HG03108 (cell line): Measurements from ENCODE around the gene PLCL1.

Source experiments
- ATAC-seq: cut with Tn5 transposase; IDR thresholded peaks from one replicate; pipeline ENCODE4 v1.9.1; 2021; ENCODE audit warnings: moderate library complexity; ENCODE audit not compliant: unreplicated experiment

PLCL1 gene

DNA sequence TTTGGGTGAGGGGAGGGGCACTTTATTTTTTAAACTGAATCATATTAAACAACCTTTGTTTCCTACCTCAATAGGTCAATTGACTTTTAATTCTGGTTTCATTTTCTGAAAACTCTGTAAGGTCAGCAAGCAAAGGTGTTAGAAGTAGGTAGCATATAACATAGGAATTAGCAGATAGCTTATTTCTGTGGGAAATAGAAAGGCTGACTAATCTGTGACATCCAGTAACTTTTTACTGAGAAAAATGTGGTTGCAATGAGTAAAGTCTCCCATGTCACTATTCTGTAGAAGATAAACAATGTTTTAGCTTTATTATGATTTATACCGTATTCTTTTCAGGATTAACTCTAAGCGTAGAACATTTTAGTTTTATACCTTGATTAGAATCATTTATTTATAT is 240.4 kb downstream of the PLCL1 start:
- ATAC-seq: no peak

DNA sequence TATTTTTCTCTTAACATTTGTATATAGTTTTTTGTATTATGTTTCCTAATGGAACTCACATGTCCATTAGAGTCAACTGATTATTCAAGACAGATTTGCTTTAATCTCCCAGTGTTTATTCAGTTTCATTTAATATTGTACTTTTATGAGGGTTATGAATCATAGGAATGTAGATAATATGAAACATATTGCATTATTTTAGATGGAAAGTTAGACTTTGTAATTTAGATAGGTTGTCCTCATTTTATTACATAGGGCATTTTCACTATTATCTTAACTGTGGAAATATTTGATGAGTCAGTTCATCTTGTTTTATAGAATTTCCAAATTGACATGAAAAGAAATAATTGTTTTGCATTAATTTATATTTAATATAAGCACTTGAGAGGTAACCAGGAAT is 240.8 kb downstream of the PLCL1 start:
- no peak for ATAC-seq

DNA sequence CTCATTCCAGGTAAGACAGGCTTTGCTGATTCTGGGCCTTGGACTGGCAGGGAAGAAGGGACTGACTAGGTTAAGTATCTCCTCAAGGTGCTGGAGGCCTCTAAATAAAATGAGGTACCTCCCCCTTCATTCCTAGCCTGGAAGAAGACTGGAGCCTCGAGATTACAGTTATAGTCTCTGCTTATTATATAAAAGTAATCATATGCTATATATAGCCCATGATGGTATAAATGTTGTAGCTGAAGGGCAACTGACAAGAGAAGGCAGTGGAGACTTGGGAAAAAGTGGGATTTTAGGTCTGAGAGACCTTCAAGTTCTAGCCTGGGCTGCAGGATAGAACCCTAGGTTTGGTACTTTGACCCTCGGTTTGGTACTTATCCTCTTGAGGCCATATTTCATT is 248.3 kb downstream of the PLCL1 start:
- no peak for ATAC-seq

DNA sequence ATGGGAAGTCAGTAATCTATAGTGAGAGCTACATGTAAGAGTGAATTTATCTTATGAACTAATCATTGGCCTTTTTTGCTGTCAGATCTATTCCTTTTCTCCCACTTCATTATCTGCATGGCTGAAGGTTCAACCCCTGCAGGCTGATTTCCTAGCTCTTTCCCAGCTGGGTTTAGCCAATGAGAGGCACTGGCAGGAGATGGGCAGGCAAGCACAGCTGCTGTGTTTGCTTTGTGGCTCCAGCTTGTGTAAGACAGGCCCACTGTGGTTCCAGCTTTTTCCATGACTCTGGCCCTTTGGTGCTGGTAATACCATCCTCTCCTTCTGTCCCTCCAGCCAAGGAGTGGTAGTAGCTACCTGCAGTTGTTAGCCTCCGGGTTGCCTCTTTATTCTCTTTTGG is 248.8 kb downstream of the PLCL1 start:
- ATAC-seq: no peak

DNA sequence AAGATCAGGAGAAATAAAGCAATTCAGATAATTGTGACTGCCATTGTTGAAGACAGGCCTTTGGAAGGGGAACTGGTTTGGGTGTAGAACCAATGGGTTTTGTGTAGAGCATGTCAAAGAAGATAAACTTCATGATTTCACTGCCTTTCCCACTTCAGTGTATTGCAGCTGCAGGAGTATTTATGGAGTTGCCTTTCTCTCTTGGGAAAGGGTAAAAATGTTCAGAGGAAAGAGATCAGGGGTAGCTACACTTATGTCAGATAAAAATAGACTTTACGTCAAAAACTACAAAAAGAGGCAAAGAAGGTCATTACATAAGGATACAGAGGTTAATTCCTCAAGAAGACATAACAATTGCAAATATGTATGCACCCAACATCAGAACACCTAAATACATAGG is 249.4 kb downstream of the PLCL1 start:
- no peak for ATAC-seq

DNA sequence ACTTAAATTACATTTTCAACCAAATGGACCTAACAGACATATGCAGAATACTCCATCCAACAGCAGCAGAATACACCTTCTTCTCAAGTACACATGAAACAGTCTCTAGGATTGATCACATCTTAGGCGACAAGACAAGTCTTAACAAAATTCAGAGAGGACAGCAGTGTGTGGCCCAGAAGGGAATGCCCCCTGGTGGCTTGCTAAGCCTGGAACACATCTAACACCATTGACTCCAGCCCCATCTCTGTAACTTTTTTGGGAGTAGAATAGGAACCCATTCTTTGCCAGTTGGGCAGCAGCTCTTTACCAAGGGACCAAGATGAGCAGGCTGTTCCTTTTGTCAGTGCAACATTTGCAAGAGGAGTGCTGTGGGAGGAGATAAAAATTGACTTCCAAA is 249.9 kb downstream of the PLCL1 start:
- ATAC-seq: no peak

DNA sequence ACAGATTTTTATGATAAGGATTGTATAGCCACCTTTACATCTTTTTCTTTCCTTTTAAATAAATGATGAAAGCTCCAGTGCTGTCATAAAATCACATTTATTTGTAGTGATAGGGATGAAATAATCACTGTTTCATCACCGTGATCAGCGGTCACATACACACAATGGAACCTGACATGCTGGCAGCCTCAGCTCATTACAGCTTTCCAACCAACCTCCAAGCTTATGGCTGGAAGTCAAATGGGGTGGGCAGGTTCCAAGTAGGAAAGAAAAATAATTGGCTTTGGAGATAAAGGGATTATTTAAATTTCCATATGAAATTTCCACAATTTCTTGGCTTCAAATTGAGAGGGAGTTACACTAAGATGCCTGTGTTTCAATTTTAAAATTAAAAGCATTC is 251.3 kb downstream of the PLCL1 start:
- no peak for ATAC-seq

DNA sequence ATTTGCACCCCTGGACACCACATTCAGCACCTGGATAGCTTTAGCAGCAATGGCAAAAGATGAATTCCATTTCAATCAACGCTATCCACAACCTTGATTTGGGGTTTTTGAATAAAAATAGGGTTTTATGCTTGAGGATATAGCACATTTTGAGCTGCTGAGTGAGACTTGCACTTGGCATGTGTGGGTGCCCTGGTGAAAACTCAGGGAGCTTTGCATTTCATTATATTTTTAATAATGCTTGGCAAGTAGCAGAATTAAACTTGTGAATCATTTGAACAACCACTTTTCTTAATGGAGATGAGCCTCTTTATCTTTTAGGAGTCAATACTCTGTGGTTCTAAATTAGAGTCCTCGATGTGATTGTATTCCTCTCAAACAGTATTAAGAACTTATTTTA is 252.4 kb downstream of the PLCL1 start:
- no peak for ATAC-seq

DNA sequence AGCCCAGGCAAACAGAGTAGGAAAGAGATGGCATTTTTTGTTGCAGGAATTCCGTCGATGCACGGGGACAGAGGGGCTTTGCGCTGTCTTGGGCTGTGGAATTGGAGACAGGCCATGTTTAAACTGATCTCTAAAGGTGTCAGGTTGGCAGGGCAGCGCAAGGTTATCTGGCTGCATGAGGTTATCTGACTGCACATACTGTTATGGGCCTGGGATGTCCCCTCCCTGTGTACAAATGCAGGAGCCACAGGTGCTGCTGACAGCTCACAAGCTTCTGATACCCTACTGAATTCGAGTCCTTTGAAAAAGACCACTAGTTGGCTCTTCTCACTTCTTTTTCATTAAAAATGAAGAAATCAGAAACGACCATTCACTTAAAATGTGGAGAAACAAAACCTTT is 255.4 kb downstream of the PLCL1 start:
- no peak for ATAC-seq

DNA sequence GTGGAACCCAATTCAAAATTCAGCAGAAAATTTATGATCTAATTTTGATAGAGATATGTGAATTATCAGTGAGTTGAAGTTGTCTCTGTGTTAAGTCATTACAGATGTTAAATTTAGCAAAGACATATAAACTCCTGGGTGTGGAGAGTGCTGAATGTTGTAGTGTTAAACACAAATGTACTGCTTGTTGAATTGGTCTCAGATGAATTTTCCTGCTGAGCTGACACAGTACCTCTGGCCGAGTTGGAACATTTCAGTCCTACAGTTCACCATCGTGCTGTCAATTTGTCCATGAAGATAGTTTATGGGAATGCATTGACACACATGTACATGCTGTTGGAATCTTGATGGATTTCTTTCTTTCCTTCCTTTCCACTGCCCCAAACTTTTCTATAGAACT is 255.9 kb downstream of the PLCL1 start:
- no peak for ATAC-seq

DNA sequence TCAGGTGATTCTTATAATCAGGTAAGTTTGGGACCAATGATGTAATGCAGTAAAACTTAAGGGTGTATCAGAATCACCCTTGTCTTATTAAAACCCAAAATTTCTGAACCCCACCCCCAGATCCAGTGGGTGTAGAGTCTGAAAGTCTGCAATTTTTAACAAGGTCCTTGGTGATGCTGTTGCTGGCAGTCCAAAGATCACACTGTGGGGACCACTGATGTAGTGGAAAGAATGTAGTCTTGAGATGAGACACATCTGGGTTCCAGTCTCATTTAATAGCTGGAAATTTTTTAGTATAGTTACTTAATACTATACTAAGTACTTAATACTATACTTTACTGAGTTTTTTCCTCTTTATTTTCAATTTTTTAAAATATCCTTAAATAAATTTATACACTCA is 258.4 kb downstream of the PLCL1 start:
- no peak for ATAC-seq

DNA sequence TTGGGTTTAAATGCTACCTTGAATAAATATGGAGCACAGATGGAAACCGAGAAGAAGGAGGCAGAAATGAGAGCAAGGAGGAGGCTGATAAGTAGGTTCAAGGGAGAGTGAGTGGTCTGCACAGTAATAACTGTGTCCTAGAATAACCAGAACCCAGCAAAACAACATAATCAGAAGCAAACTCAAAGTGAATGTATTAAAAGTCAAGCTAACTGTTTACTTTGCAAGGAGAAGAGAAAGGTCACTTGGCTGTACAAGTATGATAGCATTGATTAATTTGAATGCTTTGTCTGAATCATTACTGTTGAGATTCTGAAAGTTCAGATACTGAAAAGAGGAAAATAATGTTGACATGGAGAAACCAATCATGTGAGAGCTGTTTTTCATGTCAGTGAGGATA is 258.8 kb downstream of the PLCL1 start:
- no peak for ATAC-seq

DNA sequence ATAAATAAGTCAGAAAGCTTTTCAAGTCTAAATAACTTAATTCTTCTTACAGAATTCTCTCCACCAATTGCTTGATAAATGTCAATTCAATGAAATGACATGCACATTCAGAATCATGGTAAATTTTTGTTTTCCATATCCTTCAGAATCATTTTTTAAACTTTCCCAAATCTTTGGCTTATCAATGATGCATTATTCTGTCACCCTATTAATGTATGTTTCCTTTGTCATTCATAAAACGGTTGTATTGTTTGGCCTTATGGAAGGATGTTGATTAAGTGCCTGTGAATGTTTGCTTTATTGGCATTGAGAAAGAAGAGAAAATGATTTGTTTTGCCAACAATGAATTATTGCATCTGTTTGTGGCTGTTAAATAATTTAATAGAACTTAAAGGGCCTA is 260.9 kb downstream of the PLCL1 start:
- ATAC-seq: no peak

DNA sequence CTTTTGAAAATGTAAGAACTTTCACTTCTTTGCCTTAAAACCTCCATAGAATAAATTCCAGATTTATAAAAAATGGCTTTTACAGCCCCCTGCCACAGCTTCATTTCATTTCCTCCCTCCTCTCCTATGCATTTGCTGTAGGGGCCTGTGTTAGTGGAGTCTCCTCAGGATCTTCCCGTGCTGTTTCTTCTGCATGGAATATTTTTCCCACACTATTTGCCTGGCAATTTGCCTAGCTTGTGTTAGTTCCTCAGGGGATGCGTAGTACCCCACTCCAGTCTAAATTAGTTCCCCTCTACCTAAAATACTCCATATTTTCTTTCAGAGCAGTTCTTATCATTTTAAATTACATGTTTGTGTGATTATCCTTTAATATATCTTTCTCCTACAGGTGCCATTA is 262.2 kb downstream of the PLCL1 start:
- no peak for ATAC-seq

DNA sequence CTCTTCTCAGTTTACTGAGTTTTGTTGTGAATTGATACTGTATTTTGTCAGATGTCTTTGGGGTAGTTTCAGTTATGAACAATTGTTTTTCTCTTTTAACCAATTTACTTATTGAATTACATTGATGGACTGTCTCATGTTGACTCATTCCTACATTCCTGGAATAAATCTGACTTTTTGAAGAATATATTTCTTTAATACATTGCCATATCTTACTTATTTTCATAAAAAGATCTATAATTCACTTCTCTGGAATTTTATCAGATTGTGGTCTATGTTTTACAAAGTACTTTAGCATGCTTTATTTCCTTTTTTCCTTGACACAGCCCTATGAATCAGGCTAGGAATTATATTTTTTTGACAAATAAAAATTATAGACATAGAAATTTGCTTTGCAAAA is 268.3 kb downstream of the PLCL1 start:
- ATAC-seq: no peak

DNA sequence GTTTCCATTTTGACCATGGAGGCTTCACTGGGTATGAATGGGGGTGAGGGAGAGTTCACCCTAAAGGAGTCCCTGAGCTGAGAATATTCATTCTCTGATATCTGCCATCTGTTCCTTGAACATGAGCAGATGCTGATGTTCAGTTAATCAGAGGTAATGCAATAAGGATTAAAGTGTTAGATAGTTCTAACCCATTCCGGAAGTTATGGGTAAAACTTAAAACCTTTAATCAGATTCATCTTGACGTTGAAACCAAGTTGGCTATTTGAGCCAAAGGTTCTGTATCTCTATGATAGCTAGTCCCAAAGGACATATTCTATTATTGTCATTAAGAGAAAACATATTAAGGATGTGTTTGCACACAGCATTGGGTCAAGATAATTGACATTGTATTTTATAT is 268.9 kb downstream of the PLCL1 start:
- ATAC-seq: no peak

DNA sequence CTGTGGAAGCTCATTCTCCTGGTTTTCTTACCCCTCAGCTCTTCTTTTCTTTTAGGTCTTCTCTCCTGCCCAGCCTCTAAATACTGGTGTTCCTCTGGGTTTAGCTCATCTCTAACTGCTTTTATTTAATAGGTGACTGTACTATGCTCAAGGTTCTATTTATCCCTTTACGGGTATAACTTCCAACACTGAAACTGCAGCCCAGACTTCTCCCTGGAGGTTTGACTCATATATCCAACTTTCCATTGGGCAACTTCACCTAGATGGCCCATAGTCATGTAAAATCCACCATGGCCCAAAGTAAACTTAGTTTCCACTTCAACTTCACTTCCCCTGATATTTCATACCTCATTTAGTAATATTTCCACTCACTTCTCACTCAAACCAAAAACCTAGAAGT is 273.1 kb downstream of the PLCL1 start:
- ATAC-seq: no peak

DNA sequence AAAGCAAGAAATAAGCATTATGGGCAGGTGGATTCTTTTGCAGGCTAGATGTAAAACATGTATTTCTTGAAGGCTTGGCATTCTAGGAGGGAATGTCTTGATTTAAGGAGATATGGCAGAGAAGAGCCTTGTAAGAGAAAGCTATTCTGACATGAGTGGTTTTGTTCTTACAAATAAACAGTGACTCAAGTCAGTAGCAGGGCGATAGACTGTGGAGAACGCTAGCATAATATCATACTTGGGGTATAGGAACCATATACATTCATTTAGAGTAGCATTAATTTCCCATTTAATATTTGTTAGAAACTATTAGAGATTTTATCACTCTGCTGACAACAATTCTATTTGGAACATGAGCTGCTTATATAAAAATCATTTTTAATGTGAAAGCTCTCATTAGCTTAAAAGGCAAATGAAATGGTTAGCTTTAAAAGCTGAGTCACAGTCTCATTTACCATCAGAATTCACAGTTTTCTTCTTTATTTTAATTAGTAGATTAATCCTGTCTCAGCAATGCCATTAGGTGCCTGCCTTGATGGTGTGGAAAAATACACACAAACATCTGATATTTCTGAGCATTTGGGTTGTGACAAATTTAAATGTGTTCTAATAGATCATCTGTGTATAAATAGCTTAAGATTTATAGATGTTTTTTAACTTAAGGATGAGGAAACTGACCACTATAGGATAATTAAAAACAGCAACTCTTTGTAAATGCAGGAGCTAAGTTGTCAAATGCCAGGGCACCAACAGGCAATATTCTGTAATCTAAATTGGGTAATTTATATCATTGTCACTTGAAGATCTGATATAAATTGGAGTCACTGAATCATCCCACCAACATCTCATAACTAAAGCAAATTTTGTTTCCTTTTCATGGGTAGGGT is 276.7 kb downstream of the PLCL1 start:
- ATAC-seq: no peak

DNA sequence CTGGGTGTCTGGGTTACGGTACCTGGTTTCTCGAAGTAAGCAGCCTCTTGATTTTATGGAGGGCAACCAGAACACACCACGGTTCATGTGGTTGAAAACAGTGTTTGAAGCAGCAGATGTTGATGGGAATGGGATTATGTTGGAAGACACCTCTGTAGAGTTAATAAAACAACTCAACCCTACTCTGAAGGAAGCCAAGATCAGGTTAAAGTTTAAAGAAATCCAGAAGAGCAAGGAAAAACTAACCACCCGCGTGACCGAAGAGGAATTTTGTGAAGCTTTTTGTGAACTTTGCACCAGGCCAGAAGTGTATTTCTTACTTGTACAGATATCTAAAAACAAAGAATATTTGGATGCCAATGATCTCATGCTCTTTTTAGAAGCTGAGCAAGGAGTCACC is 279.8 kb downstream of the PLCL1 start:
- no peak for ATAC-seq

DNA sequence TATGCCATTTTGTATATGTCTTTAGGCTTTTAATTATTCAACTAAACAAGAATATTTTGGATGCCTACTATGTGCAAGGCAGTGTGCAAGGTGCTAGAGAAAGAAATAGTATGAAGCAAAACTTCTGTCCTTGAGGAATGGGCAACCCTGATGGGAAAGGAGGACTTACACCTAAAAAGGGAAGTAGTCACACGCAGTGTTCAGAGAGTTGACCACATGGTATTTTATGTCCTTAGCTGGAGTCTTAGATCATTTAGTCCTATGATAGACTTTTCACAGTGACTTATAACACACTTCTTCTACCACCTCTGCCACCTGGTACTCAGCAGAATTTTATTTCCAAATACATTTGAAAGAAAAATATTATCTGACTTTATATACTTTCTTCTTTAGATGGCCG is 291.6 kb downstream of the PLCL1 start:
- no peak for ATAC-seq

DNA sequence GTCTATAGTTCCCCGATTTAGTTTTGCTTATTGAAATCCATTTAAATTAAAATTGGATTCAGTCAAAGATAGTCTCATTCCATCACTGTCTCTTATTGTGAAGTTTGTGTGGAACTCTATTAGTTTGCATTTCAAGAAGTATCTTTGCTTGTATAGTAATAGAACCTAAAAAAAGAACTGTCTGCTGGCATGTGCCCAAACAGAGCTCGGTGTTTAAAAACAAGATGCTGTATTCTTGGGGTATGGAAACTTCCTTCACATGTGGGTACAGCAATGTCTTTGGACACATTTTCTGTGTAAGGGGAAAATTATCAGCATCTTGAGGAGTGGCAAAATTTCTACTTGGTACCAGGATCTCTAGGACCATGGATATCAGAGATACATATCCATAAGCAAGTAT is 292.6 kb downstream of the PLCL1 start:
- ATAC-seq: no peak

DNA sequence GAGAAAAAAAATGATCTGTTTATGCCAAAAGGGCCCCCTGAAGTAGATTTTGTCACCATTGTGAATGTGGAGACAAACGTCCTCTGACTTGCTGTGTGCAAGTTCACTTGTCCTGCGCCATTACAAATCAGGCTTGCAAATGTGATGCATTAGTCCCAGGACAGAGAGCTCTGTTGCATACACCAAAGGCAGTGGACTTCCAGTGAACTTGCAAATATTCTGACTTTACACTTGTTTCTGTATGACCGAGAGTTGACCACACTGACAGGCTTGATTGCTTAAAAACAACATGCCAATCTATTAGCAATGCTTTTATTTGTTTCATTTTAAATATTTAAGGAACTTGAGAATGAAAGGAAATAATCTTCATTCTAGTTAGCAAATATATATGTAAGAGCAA is 293.2 kb downstream of the PLCL1 start:
- ATAC-seq: no peak

DNA sequence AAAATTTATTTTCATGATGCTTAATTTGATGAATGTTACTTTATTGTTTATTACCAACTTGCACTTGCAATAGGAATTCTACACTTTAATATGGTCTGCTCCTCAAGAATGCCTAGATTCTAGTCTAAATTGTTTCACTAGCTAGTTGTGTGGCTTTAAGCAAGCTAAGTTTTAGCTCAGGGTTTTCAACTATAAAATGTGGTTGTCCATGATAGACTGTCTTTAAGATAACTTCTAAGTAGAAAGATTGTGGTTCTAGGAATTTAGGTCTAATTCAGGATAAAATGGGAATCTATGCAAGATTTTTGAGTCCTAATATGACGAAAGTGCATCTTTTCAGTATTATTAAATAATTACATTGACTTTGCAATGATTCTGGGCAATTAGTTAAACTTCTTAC is 294.0 kb downstream of the PLCL1 start:
- no peak for ATAC-seq
